ENCODE measurements around the gene SHPK.
"Not testable (repeated sequence)": the region's sequence is repeated elsewhere in the genome, so short reads cannot be mapped to it uniquely, and the experiment has no call there.

DNA sequence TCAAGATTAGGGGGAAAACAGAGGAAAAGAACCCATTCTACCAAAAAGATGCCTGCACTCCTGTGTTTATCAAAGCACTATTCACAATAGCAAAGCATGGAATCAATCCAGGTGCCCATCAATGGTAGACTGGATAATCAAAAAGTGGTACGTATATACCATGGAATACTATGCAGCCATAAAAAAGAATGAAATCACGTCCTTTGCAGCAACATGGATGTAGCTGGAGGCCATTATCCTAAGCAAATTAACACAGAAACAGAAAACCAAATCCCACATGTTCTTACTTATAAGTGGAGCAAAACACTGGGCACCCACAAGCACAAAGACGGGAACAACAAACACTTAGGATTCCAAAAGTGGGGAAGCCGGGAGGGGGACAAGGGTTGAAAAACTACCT, 57.4 kb downstream of the SHPK start:
- not testable (repeated sequence) for TF ChIP-seq POLR2A (IDR thresholded peaks at IDR 0.05)
- TF ChIP-seq, protein P1, sequence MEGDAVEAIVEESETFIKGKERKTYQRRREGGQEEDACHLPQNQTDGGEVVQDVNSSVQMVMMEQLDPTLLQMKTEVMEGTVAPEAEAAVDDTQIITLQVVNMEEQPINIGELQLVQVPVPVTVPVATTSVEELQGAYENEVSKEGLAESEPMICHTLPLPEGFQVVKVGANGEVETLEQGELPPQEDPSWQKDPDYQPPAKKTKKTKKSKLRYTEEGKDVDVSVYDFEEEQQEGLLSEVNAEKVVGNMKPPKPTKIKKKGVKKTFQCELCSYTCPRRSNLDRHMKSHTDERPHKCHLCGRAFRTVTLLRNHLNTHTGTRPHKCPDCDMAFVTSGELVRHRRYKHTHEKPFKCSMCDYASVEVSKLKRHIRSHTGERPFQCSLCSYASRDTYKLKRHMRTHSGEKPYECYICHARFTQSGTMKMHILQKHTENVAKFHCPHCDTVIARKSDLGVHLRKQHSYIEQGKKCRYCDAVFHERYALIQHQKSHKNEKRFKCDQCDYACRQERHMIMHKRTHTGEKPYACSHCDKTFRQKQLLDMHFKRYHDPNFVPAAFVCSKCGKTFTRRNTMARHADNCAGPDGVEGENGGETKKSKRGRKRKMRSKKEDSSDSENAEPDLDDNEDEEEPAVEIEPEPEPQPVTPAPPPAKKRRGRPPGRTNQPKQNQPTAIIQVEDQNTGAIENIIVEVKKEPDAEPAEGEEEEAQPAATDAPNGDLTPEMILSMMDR (IDR thresholded peaks at IDR 0.05), result not testable (repeated sequence)
